Measurements from ENCODE around the gene RRP1B. TPM values are rescaled to one million over a fixed set of nuclear protein-coding genes. Genes with fewer than 3 reads are reported as not detected.

RRP1B gene
- polyA plus RNA-seq, 3 donors: 3.3 to 6.1 (median 4.5) TPM

DNA sequence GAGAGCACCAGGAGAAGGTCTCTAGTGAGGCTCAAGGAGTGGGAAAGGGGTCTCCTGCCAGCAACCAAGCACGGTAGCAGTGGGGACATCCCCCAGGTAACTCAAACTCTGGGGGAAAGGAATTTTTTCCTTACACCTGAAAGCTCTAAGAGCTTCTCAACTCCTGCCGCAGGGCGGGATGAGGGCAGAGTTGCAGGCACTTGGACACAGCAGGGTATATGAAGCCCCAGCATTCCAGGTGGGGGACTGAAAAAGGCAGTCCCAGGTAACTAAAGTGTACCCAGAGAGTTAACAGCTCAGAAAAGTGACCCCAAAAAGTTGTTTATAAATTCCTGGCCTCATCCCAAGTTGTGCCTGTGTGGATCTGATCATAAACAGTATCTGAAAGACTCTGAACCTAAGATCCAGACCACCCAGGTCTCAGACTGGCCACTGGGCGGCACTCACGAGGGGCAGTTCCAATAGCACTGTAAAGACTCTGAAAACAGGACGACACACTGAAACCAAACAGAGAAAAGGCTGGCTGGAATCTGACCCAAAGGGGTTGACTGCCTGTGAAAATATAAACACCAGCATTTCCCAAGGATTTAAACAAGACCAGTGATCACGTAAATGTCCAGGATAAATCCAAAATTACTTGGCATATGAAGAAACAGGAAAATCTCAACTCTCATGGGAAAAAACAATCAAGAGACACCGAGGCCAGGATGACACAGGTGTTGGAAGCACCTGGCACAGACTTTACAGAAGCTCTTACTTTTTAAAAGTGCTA lies 47.6 kb upstream of the RRP1B start:
- 56% methylated on average over 6 of the region's 8 CpGs for WGBS (ENCODE audit: insufficient coverage)
- no peaks in the 10 kb centered on the region for H3K9me3 ChIP-seq (replicated peaks in 1 of 2; ENCODE audit: control insufficient read depth in 1 of 2, insufficient read depth in 1 of 2, low read length in 2 of 2)
- H3K27ac ChIP-seq (ENCODE audit: low read depth in 1 of 2, low read length in 2 of 2): no peak overlapping the region
- no peak overlapping the region for H3K27ac Mint-ChIP-seq
- H3K4me3 Mint-ChIP-seq: no peak overlapping the region
- no peak overlapping the region for H3K9ac ChIP-seq (ENCODE audit: insufficient read depth, low read length, poor library complexity, severe bottlenecking)
- H2AFZ ChIP-seq (ENCODE audit: insufficient read depth, low read depth, low read length, poor library complexity, severe bottlenecking): no peak overlapping the region
- no peaks in the 10 kb centered on the region for H3K4me1 ChIP-seq (ENCODE audit: control insufficient read depth in 1 of 2, insufficient read depth in 2 of 2, low read length in 2 of 2)
- H3K9me3 Mint-ChIP-seq: peaks cover 0 to 2% (median 0%) of the 10 kb centered on the region in 7 donors
- H4K20me1 ChIP-seq (ENCODE audit: insufficient read depth, low read length): no peaks in the 10 kb centered on the region
- H3K36me3 Mint-ChIP-seq: no peaks in the 10 kb centered on the region
- intact Hi-C loops (cut with micrococcal nuclease): no loop called here
- no peaks in the 10 kb centered on the region for H3K27me3 ChIP-seq (ENCODE audit: control insufficient read depth in 2 of 2, insufficient read depth in 2 of 2, low read length in 2 of 2)
- H3K79me2 ChIP-seq (ENCODE audit: insufficient read depth, low read length): no peaks in the 10 kb centered on the region
- TF ChIP-seq, protein P1, sequence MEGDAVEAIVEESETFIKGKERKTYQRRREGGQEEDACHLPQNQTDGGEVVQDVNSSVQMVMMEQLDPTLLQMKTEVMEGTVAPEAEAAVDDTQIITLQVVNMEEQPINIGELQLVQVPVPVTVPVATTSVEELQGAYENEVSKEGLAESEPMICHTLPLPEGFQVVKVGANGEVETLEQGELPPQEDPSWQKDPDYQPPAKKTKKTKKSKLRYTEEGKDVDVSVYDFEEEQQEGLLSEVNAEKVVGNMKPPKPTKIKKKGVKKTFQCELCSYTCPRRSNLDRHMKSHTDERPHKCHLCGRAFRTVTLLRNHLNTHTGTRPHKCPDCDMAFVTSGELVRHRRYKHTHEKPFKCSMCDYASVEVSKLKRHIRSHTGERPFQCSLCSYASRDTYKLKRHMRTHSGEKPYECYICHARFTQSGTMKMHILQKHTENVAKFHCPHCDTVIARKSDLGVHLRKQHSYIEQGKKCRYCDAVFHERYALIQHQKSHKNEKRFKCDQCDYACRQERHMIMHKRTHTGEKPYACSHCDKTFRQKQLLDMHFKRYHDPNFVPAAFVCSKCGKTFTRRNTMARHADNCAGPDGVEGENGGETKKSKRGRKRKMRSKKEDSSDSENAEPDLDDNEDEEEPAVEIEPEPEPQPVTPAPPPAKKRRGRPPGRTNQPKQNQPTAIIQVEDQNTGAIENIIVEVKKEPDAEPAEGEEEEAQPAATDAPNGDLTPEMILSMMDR (IDR thresholded peaks at IDR 0.05): peak; percentile 70
- H3K4me3 ChIP-seq (replicated peaks in 1 of 3; ENCODE audit: low read depth in 2 of 3, low read length in 3 of 3): no peak overlapping the region
- DNase-seq: peak; percentile 12 to 35 (median 24)
- peaks cover 0 to 11% (median 5%) of the 10 kb centered on the region in 3 donors for H3K27me3 Mint-ChIP-seq (ENCODE audit: low read depth in 3 of 3)
- H3K4me2 ChIP-seq (replicated peaks; ENCODE audit: extremely low read depth, low read length, poor library complexity, severe bottlenecking): no peak overlapping the region
- peaks cover 12% of the 10 kb centered on the region for H3K4me1 Mint-ChIP-seq
- no peaks in the 10 kb centered on the region for H3K36me3 ChIP-seq (replicated peaks in 1 of 2; ENCODE audit: control insufficient read depth in 1 of 2, insufficient read depth in 2 of 2, low read length in 2 of 2)

DNA sequence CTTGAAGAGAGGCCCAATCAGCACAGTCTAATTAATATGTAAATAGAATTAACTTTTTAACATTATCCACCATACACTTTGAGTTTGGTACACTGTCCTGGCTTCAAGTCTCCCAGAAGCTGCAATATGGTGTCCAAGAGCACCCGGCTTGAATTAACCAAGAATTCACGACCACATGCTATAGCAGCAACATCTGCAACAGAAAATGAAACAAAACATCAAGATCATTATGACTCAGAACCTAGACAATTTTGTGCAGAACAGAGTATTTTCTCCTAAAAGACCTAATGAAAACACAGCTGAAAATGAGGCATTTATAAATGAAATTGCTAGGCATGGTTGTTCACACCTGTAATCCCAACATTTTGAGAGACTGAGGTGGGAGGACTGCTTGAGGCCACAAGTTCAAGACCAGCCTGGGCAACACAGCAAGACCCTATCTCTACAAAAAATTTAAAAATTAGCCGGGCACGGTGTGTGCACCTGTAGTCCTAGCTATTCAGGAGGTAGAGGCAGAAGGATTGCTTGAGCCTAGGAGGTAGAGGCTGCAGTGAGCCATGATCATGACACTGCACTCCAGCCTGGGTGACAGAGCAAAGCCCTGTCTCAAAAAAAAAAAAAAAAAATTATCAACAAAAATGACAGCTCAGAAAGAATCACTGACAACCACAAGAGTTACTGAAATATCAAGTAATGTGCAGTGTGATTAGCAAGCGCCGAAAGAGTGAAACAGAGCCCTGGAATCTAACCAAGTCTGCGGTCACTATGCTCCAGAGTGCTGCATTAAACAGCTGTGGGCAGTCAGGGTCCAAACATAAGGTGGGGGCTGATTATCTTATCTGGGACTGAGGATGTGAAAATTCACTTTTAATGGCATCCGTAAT lies 45.4 kb upstream of the RRP1B start:
- no peaks in the 10 kb centered on the region for H3K36me3 ChIP-seq (replicated peaks in 1 of 2; ENCODE audit: control insufficient read depth in 1 of 2, insufficient read depth in 2 of 2, low read length in 2 of 2)
- Mint-ChIP-seq H3K36me3 (no peaks in the 10 kb centered on the region), H3K4me3 (no peak overlapping the region), H3K4me1 (peaks cover 6% of the 10 kb centered on the region), H3K27me3 (ENCODE audit: low read depth in 3 of 3) (peaks cover 0 to 11% (median 3%) of the 10 kb centered on the region in 3 donors), H3K9me3 (peaks cover 0 to 5% (median 0%) of the 10 kb centered on the region in 7 donors), H3K27ac (no peak overlapping the region)
- no peak for DNase-seq
- H3K79me2 ChIP-seq (ENCODE audit: insufficient read depth, low read length): no peaks in the 10 kb centered on the region
- H3K27me3 ChIP-seq (ENCODE audit: control insufficient read depth in 2 of 2, insufficient read depth in 2 of 2, low read length in 2 of 2): no peaks in the 10 kb centered on the region
- no peak overlapping the region for H3K4me2 ChIP-seq (replicated peaks; ENCODE audit: extremely low read depth, low read length, poor library complexity, severe bottlenecking)
- TF ChIP-seq, protein P1 (IDR thresholded peaks at IDR 0.05): no peak
- H3K27ac ChIP-seq (ENCODE audit: low read depth in 1 of 2, low read length in 2 of 2): no peak overlapping the region
- H3K9ac ChIP-seq (ENCODE audit: insufficient read depth, low read length, poor library complexity, severe bottlenecking): no peak overlapping the region
- no peak overlapping the region for H3K4me3 ChIP-seq (replicated peaks in 1 of 3; ENCODE audit: low read depth in 2 of 3, low read length in 3 of 3)
- WGBS (ENCODE audit: insufficient coverage): 97% methylated on average over 4 of the region's 8 CpGs
- H2AFZ ChIP-seq (ENCODE audit: insufficient read depth, low read depth, low read length, poor library complexity, severe bottlenecking): no peak overlapping the region
- H3K4me1 ChIP-seq (ENCODE audit: control insufficient read depth in 1 of 2, insufficient read depth in 2 of 2, low read length in 2 of 2): no peaks in the 10 kb centered on the region
- H4K20me1 ChIP-seq (ENCODE audit: insufficient read depth, low read length): no peaks in the 10 kb centered on the region
- H3K9me3 ChIP-seq (replicated peaks in 1 of 2; ENCODE audit: control insufficient read depth in 1 of 2, insufficient read depth in 1 of 2, low read length in 2 of 2): no peaks in the 10 kb centered on the region
- intact Hi-C loops (cut with micrococcal nuclease): no loop called here

All from CD14-positive monocyte (primary cell).